HTR-8/SVneo (cell line): ENCODE data around the gene ABCA13.

Experiments used
- DNase-seq: peaks from one replicate; pipeline ENCODE4 v3.0.0; 2011; ENCODE audit warnings: low spot score, mixed read lengths; ENCODE audit not compliant: insufficient read length
- FAIRE-seq: peaks from 2 replicates; lab custom pipeline; 2011; peaks lifted over from hg19 to GRCh38; lab: Jason Lieb, UNC

Gene ABCA13

GRCh38 chr7:48292949-48293348, 121.7 kb downstream of the ABCA13 start:
- DNase-seq (no peak), FAIRE-seq (no peak)

DNA sequence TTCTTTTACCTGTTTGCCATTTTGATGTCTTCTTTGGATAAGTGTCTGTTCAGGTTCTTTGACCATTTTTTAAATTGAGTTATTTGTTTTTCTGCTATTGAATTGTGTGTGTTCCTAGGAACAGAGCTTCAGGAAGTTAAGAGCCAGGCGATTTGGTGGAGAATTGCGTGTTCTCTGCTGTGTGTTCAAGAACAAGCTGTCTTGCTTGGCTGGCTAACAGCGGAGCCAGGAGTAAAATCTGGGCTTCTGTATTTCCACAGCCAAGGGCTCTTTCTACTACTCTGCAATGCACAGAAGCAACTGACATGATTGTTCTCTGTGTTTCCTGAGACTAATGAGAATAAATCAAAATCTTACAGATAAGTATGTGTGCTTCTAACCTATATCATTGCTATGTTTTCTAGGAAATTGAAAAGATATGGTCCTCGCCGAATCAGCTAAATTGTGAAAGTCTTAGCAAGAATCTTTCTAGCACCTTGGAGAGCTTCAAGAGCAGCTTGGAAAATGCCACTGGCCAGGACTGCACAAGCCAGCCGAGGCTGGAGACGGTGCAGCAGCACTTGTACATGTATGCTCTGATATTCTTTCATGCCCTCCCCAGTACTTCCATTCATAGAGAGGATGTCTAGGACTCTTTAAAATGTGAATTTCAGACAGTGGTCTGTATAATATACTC, 124.2 kb downstream of the ABCA13 start:
- DNase-seq (no peak), FAIRE-seq (no peak)

- DNase-seq (no peak), FAIRE-seq (no peak)
Observed at GRCh38 chr7:48296966-48297365, 125.7 kb downstream of the ABCA13 start.

DNA sequence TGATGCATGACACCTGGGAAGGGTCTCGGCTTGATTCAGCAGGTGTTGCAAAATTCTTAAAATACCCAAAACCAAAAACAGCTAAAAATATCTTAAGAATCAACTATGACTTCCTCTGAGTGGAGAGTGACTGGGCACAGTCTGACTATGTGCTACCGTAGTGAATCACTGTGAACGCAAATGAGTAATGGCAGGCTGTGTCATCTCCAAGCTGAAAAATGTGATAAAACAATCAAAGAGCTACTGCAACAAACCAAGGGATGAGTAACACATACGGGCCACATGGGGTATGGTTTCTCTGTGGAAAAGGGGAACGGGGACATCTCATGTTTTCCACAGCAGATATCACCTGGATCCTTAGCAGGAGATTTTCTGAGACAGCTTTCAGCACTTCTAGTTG, 127.5 kb downstream of the ABCA13 start:
- DNase-seq = no peak
- no peak for FAIRE-seq

DNA sequence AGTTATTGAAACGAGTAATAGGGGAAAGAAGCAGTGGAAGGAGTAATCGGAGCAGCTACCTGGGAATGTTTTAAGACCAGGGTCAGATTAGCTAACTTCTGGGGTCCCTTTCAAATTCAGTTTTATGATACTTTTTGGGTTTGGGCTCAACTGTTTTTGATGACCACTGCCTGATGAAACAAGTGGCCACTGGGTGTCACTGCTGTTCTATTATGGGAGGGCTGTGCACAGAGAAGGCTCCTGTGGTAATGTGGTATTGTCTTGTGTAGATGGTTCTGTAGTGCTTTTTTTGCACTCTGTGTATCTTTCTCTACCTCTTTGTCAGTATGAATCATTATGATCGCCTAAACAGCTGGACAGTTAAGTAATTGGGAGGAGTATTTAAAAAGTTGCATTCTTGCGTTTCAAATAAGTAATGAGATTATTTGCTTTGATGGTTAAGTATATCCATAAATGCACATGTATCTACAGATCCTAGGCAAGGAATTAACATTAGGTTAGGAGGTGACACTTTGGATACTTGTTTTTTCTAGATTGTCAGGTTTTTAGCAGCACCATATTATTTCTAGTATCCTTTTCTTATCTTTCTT, 128.4 kb downstream of the ABCA13 start:
- DNase-seq (peak; percentile 42), FAIRE-seq (no peak)

GRCh38 chr7:48300301-48300700, 129.0 kb downstream of the ABCA13 start:
- FAIRE-seq = no peak
- DNase-seq = no peak

- DNase-seq (no peak), FAIRE-seq (no peak)
Observed at GRCh38 chr7:48301201-48301600, 129.9 kb downstream of the ABCA13 start.

DNA sequence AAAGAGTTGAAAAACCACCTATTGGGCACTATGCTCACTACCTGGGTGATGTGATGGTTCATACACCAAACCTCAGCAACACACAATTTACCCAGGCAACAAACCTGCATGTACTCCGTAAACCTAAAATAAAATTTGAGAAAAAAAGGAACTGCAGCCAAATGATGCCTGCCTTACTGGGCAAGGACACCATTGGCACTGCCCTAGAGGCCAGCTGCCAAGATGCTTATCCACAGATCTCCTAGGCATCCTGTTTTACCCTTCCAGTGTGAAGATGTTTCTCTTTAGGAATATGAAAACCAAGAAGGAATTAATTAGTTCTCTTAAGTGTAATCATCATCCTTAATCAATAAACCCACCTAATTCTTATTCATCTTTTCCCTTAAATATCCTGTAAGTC, 133.4 kb downstream of the ABCA13 start:
- DNase-seq = no peak
- no peak for FAIRE-seq

- FAIRE-seq (no peak), DNase-seq (no peak)
Observed at GRCh38 chr7:48305661-48306060, 134.4 kb downstream of the ABCA13 start.

DNA sequence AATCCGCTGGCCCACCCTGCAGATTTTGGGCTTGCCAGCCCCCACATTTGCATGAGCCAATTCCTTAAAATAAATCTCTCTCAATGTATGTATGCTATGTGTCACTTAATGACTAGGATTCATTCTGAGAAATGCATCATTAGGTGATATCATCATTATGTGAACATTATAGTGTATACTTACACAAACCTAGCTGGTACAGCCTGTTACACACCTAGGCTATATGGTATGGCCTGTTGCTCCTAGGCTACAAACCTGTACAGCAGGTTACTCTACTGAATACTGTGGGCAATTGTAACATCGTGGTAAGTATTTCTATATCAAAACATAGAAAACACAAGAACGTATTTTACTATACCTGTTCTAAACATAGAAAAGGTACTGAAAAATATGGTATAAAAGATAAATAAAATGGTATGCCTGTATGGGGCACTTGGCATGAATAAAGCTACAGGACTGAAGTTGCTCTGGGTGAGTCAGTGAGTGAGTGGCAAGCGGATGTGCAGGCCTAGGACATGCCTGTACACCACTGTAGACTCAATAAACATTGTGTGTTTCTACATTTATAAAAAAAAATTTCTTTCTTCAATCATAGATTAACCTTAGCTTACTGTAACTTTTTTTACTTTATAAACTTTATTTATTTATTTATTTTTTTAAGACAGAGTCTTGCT, 135.9 kb downstream of the ABCA13 start:
- DNase-seq (no peak), FAIRE-seq (peak; percentile 4)

DNA sequence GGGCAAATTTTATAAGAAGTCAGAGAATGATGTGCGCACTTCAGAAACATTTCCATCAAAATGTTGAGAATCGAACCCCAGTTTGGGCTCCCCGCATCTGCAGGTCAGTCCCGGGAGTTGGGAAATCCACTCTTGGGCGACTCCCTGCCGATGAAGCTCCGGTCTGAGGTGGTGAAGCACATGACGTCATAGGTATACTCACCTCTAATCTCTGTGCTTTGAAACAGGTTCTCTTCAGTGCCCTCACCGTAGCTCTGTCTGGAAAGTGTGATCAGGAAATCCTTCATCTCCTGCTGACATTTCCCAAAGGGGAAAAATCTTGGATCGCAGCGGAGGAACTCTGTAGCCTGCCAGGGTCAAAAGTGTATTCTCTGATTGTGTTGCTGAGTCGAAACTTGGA, 138.5 kb downstream of the ABCA13 start:
- DNase-seq = no peak
- no peak for FAIRE-seq

- FAIRE-seq (no peak), DNase-seq (no peak)
Observed at GRCh38 chr7:48311464-48312100, 140.3 kb downstream of the ABCA13 start.

DNA sequence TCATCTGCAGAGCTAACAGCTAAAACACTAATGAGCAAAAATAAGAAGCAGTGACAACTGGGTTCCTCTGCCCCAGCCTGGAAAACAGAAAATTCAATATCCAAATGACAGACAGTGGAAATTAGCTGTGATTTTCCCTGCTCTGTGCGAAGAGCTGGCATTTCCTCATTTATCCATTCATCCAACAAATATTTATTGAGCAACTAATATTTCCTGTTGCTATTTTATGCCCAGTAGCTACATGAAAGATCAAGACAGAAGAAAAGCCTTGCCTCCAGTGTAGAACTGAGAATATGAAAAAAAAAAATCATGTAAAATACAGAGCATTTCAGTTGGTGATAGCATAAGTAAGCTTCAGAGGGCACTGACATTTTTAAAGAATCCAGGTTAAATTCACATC, 140.9 kb downstream of the ABCA13 start:
- DNase-seq (no peak), FAIRE-seq (no peak)

- no peak for FAIRE-seq
- DNase-seq = no peak
Observed at GRCh38 chr7:48316768-48317167, 145.5 kb downstream of the ABCA13 start.

DNA sequence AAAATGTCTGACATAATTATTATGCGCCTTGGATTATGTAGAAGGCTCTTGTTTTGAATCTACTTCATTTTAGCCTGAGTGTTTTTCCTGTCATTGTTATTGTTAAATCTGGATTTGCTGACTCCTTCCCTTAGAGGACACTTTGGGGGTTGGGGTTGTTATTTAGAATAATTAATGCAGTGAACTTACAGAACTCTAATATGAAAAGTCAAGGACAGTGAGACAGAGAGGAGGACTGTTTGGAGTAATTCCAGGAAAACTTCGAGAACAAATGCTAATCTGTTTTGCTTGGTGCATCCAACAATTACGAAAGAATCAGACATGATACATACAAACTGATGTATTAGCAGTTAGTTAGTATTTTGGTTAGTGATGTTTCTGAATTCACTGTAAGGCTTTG, 146.1 kb downstream of the ABCA13 start:
- DNase-seq (no peak), FAIRE-seq (no peak)

GRCh38 chr7:48321319-48322010, 150.2 kb downstream of the ABCA13 start:
- DNase-seq (no peak), FAIRE-seq (no peak)

DNA sequence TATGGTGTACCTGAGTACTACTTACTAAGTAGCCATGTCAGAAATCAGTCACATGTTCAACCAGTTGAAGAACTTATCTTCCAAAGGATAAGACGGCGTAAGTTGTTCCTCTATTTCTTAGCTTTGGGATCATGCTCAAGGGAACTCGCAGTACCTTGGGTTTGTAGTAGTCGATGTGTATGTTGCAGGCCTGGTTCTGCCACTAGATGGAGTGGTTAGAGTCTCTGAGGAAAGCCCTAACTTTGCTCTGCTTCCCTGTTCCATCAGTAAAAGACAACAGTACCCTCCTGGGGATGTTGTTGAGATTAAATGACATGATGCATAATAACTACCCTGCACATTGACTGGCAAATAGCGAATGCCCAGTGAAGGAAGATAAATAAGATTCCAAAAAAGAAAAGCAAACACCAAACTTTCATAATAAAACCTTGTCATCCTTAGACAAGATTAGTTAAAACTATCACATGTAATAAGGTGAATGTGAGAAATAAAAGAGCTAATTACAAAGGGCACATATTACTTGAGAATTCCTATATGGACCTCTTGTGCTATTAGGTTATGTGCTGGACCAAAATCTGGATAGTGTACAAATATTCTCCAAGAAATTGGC, 165.9 kb downstream of the ABCA13 start:
- DNase-seq = no peak
- no peak for FAIRE-seq

GRCh38 chr7:48337781-48338180, 166.5 kb downstream of the ABCA13 start:
- no peak for DNase-seq
- no peak for FAIRE-seq

DNA sequence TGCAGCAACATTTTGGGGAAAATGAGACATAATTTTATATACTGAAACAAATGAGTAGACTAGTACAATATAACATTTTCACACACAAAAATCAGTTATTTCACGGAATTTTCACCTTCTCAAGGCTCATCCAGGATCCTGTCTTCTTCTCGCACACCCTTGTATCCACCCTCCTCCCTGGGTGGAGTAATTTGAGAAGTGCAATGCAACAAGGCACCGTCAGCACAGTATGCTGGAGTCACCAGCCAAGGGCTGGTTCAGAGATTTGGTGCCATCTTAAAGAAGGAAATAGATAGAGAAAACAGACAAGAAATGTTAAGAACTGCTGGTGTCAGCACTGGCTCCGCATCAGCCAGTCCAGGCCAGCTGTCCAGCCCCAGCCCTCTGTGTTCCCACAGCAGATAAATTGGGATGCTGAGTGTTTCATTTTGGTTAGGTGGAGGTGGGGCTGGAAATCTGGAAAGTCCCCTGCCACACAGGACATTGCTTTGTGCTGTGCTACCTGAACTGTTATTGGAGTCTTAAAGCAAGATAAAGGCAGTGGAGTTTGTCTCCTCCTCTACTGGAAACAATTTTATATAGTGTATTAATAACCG, 176.1 kb downstream of the ABCA13 start:
- DNase-seq = no peak
- FAIRE-seq = no peak

GRCh38 chr7:48350515-48350914, 179.3 kb downstream of the ABCA13 start:
- no peak for FAIRE-seq

More at GRCh38 chr7:48350515-48350914, 179.3 kb downstream of the ABCA13 start:
- no peak for DNase-seq
